DND-41 (cell line): ENCODE measurements around the gene SV2B.

ENCODE experiments used
- ATAC-seq: fragments of 200-7000 bp; cut with Tn5 transposase; 3 replicates; pipeline ENCODE4 v1.9.1; 2021; ENCODE audit warnings: low read depth; ENCODE audit not compliant: insufficient read depth
- DNase-seq: peaks from one replicate; pipeline ENCODE4 v3.0.0-alpha.2; 2020
- H2AFZ ChIP-seq: 2 replicates; pipeline ENCODE4 v1.6.0; 2012; ENCODE audit warnings: low read depth, low read length
- H3K27ac ChIP-seq: 2 replicates; pipeline ENCODE4 v1.5.1; 2012; ENCODE audit warnings: low read length, inconsistent platforms
- H3K27me3 ChIP-seq: fragments of 200-600 bp; sonication (generic); 2 replicates; pipeline ENCODE4 v1.6.0; 2012; ENCODE audit warnings: low read length, mild to moderate bottlenecking, inconsistent platforms; ENCODE audit not compliant: insufficient read depth, poor library complexity
- H3K36me3 ChIP-seq: 2 replicates; pipeline ENCODE4 v1.5.1; 2012; ENCODE audit warnings: low read length, inconsistent platforms; ENCODE audit not compliant: insufficient read depth
- H3K4me1 ChIP-seq: 2 replicates; pipeline ENCODE4 v1.5.1; 2012; ENCODE audit warnings: mild to moderate bottlenecking, low read length; ENCODE audit not compliant: insufficient read depth
- H3K4me2 ChIP-seq: 2 replicates; pipeline ENCODE4 v1.6.0; 2012; ENCODE audit warnings: mild to moderate bottlenecking, moderate library complexity, low read length, inconsistent platforms; ENCODE audit not compliant: insufficient read depth
- H3K4me3 ChIP-seq, 2 experiments: fragments of 200-600 bp in 1 of 2; shearing (Covaris generic) in 1 of 2; 2 replicates each; pipeline ENCODE4 v1.5.1; 2012 to 2016; ENCODE audit warnings: inconsistent platforms in 2 of 2, low read length in 2 of 2, mild to moderate bottlenecking in 2 of 2, low read depth in 1 of 2, moderate library complexity in 1 of 2
- H3K79me2 ChIP-seq: 2 replicates; pipeline ENCODE4 v1.6.0; 2012; ENCODE audit warnings: low read length, inconsistent platforms; ENCODE audit not compliant: insufficient read depth
- H3K9ac ChIP-seq: 2 replicates; pipeline ENCODE4 v1.6.0; 2012; ENCODE audit warnings: low read depth, mild to moderate bottlenecking, inconsistent platforms, low read length, moderate library complexity
- H3K9me3 ChIP-seq: 2 replicates; pipeline ENCODE4 v1.5.1; 2012; ENCODE audit warnings: low read length, moderate library complexity, mild to moderate bottlenecking, inconsistent platforms; ENCODE audit not compliant: insufficient read depth, severe bottlenecking
- H4K20me1 ChIP-seq: 2 replicates; pipeline ENCODE4 v1.6.0; 2012; ENCODE audit warnings: low read length; ENCODE audit not compliant: insufficient read depth
- CTCF ChIP-seq: IDR thresholded peaks from 2 replicates; pipeline ENCODE4 v1.5.1; 2012; ENCODE audit warnings: borderline replicate concordance, low read length, moderate library complexity, mild to moderate bottlenecking; ENCODE audit not compliant: poor library complexity, severe bottlenecking; ENCODE audit errors: extremely low read depth
- EZH2 ChIP-seq: IDR thresholded peaks from 3 replicates; pipeline ENCODE4 v1.6.1; 2012; ENCODE audit warnings: borderline replicate concordance, low read depth, mild to moderate bottlenecking, moderate library complexity, low read length, inconsistent platforms; ENCODE audit not compliant: severe bottlenecking

SV2B gene

DNA sequence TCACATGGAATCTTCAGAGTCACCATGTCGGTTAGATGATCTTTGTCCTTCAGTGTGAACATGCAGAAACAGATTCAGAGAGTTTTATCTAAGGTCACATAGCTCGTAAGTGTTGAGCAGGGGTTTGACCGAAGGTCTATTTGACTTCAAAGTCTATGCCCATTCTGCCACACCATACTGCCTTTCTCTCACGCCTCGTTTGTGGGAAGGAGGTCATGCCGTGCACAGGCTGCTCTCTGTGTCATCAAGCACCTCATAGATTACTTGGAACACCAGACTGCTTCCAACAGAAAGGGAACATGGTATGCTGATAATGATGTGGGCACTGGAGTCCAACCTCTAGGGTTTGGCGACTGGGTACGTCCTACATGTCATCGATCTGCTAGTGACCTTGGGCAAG lies 128.8 kb downstream of the SV2B start:
- Histone ChIP-seq H3K27me3 (peaks cover 17% of the 10 kb centered on the region), H3K36me3 (no peaks in the 10 kb centered on the region)
- ATAC-seq, result no peak

GRCh38 chr15:91231703-91232102 lies 131.6 kb downstream of the SV2B start:
- no peaks in the 10 kb centered on the region for H3K9me3 ChIP-seq
- no peak overlapping the region for H3K9ac ChIP-seq
- H3K4me2 ChIP-seq, result no peak overlapping the region
- no peak overlapping the region for H3K27ac ChIP-seq
- no peaks in the 10 kb centered on the region for H3K79me2 ChIP-seq
- ATAC-seq (no peak), DNase-seq (no peak)
- H3K36me3 ChIP-seq, result no peaks in the 10 kb centered on the region
- no peak for TF ChIP-seq EZH2
- TF ChIP-seq CTCF, result no peak
- peaks cover 32% of the 10 kb centered on the region for H3K27me3 ChIP-seq
- no peaks in the 10 kb centered on the region for H4K20me1 ChIP-seq
- H3K4me3 ChIP-seq, result no peak overlapping the region
- no peak overlapping the region for H2AFZ ChIP-seq
- H3K4me1 ChIP-seq, result no peaks in the 10 kb centered on the region

More for the DNA sequence above, 128.8 kb downstream of the SV2B start:
- H3K4me3 ChIP-seq, result no peak overlapping the region
- H3K9me3 ChIP-seq, result no peaks in the 10 kb centered on the region
- DNase-seq, result no peak
- H3K79me2 ChIP-seq, result no peaks in the 10 kb centered on the region
- no peak overlapping the region for H3K4me2 ChIP-seq
- no peaks in the 10 kb centered on the region for H3K4me1 ChIP-seq
- no peak overlapping the region for H2AFZ ChIP-seq
- no peak overlapping the region for H3K9ac ChIP-seq
- no peak overlapping the region for H3K27ac ChIP-seq
- no peaks in the 10 kb centered on the region for H4K20me1 ChIP-seq
- TF ChIP-seq CTCF (no peak), EZH2 (no peak)

GRCh38 chr15:91234759-91235158 lies 134.7 kb downstream of the SV2B start:
- H3K9ac ChIP-seq, result no peak overlapping the region
- no peaks in the 10 kb centered on the region for H3K4me1 ChIP-seq
- H2AFZ ChIP-seq, result no peak overlapping the region
- no peaks in the 10 kb centered on the region for H3K79me2 ChIP-seq
- no peaks in the 10 kb centered on the region for H3K36me3 ChIP-seq
- no peak for TF ChIP-seq CTCF
- no peak for TF ChIP-seq EZH2
- H3K4me2 ChIP-seq, result no peak overlapping the region
- ATAC-seq (no peak), DNase-seq (no peak)
- H4K20me1 ChIP-seq, result no peaks in the 10 kb centered on the region
- H3K27ac ChIP-seq, result no peak overlapping the region
- H3K27me3 ChIP-seq, result peaks cover 33% of the 10 kb centered on the region
- no peaks in the 10 kb centered on the region for H3K9me3 ChIP-seq
- no peak overlapping the region for H3K4me3 ChIP-seq

- Histone ChIP-seq H3K9ac (no peak overlapping the region), H3K36me3 (no peaks in the 10 kb centered on the region), H3K4me2 (no peak overlapping the region), H3K79me2 (no peaks in the 10 kb centered on the region), H3K27ac (no peak overlapping the region), H3K27me3 (peaks cover 36% of the 10 kb centered on the region), H3K9me3 (no peaks in the 10 kb centered on the region), H3K4me3 (no peak overlapping the region), H3K4me1 (no peaks in the 10 kb centered on the region), H4K20me1 (no peaks in the 10 kb centered on the region), H2AFZ (no peak overlapping the region)
- no peak for ATAC-seq
- DNase-seq, result no peak
- TF ChIP-seq CTCF, result no peak
- no peak for TF ChIP-seq EZH2
These were observed 135.3 kb downstream of the SV2B start for GRCh38 chr15:91235376-91235775.
